Esophagus muscularis mucosa (tissue), 3 donors: ENCODE data around the gene MED31.

ENCODE experiments used
- POLR2AphosphoS5 ChIP-seq, 2 donors: sonication (generic); formaldehyde crosslinking; IDR thresholded peaks; one replicate each; pipeline ENCODE4 v1.6.1; 2017; ENCODE audit warnings: antibody characterized with exemption in 2 of 2
- TF ChIP-seq, protein P1 (sequence below), 3 experiments: fragments of 200-600 bp in 2 of 3; fragments of 450-650 bp in 1 of 3; sonication (generic) in 2 of 3; IDR thresholded peaks; one replicate each; pipeline ENCODE4 v1.5.1; 2017 to 2019; ENCODE audit warnings: antibody characterized with exemption in 3 of 3, mild to moderate bottlenecking in 2 of 3, moderate library complexity in 1 of 3

DNA sequence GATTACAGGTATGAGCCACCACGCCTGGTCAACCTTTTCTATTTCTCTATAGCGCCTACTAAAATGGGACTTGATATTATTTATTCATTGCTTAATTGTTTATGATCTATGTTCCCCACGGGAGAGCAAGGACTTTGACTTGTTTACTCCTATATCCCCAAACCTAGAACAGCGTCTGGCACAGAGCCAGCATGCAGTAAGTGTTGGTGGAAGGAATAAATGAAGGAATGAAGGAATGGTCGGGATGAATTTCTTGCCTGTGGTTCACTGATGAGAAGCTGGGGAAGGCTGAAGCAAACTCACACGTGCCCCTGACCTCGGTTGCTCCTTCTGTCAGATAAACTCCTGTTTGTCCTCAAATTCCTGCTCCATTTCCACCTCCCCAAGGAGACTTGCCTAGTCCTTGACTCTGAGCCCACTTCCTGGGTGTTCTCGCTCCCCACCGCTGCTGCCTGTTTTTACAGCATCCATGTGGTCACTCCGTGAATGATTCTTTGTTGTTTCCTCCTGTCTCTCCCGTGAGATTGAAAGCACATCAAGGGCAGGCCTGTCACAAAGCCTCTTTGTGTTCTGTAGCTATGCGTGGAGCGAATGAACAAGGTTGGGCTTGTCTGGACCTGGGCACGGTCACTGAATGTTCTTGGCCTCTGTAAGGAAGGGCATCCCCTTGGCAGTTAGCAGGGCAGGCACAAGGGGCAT, 17.5 kb upstream of the MED31 start:
- TF ChIP-seq POLR2AphosphoS5 (IDR thresholded peaks at IDR 0.05): no peak
- TF ChIP-seq, protein P1, sequence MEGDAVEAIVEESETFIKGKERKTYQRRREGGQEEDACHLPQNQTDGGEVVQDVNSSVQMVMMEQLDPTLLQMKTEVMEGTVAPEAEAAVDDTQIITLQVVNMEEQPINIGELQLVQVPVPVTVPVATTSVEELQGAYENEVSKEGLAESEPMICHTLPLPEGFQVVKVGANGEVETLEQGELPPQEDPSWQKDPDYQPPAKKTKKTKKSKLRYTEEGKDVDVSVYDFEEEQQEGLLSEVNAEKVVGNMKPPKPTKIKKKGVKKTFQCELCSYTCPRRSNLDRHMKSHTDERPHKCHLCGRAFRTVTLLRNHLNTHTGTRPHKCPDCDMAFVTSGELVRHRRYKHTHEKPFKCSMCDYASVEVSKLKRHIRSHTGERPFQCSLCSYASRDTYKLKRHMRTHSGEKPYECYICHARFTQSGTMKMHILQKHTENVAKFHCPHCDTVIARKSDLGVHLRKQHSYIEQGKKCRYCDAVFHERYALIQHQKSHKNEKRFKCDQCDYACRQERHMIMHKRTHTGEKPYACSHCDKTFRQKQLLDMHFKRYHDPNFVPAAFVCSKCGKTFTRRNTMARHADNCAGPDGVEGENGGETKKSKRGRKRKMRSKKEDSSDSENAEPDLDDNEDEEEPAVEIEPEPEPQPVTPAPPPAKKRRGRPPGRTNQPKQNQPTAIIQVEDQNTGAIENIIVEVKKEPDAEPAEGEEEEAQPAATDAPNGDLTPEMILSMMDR (IDR thresholded peaks at IDR 0.05): no peak
